ENCODE data around the gene IL6R.

Gene IL6R

DNA sequence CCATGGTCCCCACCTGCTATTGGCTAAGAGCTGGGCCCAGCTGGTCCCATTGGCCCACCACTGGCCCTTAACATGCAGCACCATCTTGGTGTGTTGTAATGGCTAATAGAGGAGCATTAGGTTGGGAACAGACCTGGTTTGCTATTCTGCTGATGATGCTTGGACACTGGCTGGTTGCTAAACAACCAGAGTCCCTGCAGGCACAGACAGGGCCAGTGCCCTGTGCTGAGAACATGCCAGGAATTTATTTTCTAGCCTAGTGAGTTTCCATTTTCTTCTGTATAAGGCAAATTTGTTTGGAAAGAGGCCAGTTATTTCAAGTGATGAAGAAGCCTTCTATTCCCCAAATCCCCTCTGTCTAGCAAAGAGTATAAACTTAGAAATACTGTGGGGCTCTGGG, 53.9 kb downstream of the IL6R start:
- TF ChIP-seq, protein P1, sequence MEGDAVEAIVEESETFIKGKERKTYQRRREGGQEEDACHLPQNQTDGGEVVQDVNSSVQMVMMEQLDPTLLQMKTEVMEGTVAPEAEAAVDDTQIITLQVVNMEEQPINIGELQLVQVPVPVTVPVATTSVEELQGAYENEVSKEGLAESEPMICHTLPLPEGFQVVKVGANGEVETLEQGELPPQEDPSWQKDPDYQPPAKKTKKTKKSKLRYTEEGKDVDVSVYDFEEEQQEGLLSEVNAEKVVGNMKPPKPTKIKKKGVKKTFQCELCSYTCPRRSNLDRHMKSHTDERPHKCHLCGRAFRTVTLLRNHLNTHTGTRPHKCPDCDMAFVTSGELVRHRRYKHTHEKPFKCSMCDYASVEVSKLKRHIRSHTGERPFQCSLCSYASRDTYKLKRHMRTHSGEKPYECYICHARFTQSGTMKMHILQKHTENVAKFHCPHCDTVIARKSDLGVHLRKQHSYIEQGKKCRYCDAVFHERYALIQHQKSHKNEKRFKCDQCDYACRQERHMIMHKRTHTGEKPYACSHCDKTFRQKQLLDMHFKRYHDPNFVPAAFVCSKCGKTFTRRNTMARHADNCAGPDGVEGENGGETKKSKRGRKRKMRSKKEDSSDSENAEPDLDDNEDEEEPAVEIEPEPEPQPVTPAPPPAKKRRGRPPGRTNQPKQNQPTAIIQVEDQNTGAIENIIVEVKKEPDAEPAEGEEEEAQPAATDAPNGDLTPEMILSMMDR (IDR thresholded peaks at IDR 0.05; ENCODE audit: insufficient read depth, low read length) = no peak
- TF ChIP-seq SPI1 (IDR thresholded peaks at IDR 0.05; ENCODE audit: borderline replicate concordance, low read depth) (no peak), GABPA (IDR thresholded peaks at IDR 0.05; ENCODE audit: low read depth) (no peak), POLR2AphosphoS5 (IDR thresholded peaks at IDR 0.05; ENCODE audit: low read depth) (no peak)
- TF ChIP-seq, protein P2, sequence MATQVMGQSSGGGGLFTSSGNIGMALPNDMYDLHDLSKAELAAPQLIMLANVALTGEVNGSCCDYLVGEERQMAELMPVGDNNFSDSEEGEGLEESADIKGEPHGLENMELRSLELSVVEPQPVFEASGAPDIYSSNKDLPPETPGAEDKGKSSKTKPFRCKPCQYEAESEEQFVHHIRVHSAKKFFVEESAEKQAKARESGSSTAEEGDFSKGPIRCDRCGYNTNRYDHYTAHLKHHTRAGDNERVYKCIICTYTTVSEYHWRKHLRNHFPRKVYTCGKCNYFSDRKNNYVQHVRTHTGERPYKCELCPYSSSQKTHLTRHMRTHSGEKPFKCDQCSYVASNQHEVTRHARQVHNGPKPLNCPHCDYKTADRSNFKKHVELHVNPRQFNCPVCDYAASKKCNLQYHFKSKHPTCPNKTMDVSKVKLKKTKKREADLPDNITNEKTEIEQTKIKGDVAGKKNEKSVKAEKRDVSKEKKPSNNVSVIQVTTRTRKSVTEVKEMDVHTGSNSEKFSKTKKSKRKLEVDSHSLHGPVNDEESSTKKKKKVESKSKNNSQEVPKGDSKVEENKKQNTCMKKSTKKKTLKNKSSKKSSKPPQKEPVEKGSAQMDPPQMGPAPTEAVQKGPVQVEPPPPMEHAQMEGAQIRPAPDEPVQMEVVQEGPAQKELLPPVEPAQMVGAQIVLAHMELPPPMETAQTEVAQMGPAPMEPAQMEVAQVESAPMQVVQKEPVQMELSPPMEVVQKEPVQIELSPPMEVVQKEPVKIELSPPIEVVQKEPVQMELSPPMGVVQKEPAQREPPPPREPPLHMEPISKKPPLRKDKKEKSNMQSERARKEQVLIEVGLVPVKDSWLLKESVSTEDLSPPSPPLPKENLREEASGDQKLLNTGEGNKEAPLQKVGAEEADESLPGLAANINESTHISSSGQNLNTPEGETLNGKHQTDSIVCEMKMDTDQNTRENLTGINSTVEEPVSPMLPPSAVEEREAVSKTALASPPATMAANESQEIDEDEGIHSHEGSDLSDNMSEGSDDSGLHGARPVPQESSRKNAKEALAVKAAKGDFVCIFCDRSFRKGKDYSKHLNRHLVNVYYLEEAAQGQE (IDR thresholded peaks at IDR 0.05; ENCODE audit: insufficient replicate concordance, low read depth) = no peak
- DNase-seq (ENCODE audit: low read depth in 1 of 2, low spot score in 1 of 2) = no peak
- no peak overlapping the region for H3K4me3 ChIP-seq (replicated peaks; ENCODE audit: insufficient read depth, low read length)
- H3K27me3 ChIP-seq (ENCODE audit: insufficient read depth, poor library complexity, severe bottlenecking) = no peaks in the 10 kb centered on the region
- H3K27ac ChIP-seq (replicated peaks) = no peak overlapping the region

- H3K27ac ChIP-seq (replicated peaks) = no peak overlapping the region
- TF ChIP-seq, protein P2 (IDR thresholded peaks at IDR 0.05; ENCODE audit: insufficient replicate concordance, low read depth) = no peak
- TF ChIP-seq SPI1 (IDR thresholded peaks at IDR 0.05; ENCODE audit: borderline replicate concordance, low read depth) = no peak
- TF ChIP-seq GABPA (IDR thresholded peaks at IDR 0.05; ENCODE audit: low read depth) = no peak
- TF ChIP-seq, protein P1 (IDR thresholded peaks at IDR 0.05; ENCODE audit: insufficient read depth, low read length) = no peak
- TF ChIP-seq POLR2AphosphoS5 (IDR thresholded peaks at IDR 0.05; ENCODE audit: low read depth) = no peak
- no peak overlapping the region for H3K4me3 ChIP-seq (replicated peaks; ENCODE audit: insufficient read depth, low read length)
- H3K27me3 ChIP-seq (ENCODE audit: insufficient read depth, poor library complexity, severe bottlenecking) = no peaks in the 10 kb centered on the region
- no peak for DNase-seq (ENCODE audit: low read depth in 1 of 2, low spot score in 1 of 2)
Measured at GRCh38 chr1:154460695-154461260, 55.6 kb downstream of the IL6R start.

DNA sequence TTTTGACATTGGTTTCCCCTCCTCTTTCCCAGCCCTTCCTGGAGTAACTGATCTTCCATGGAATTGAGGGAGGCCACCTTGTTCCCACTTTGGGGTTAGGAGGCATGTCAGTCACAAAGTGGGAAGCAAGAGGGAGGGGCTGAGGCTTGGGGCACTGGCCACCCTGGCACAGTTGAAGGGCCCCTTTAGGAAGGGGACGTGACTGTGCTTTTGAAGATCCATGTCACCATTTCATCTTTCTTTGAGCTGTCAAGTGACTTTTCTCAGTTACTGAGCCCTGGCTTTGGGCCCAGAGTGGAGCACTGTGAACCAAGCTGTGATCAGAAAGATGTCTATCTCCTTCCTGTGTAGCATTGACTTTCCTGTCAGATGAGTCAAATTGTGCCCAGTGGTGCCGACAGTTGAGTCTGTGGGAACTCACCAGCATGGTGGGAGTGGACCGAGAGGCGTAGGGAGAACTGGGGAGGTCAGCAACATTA, 58.4 kb downstream of the IL6R start:
- DNase-seq (ENCODE audit: low read depth in 1 of 2, low spot score in 1 of 2) = no peak

More for the DNA sequence above, 58.4 kb downstream of the IL6R start:
- Histone ChIP-seq H3K27me3 (ENCODE audit: insufficient read depth, poor library complexity, severe bottlenecking) (no peaks in the 10 kb centered on the region), H3K27ac (replicated peaks) (no peak overlapping the region), H3K4me3 (replicated peaks; ENCODE audit: insufficient read depth, low read length) (no peak overlapping the region)
- TF ChIP-seq SPI1 (IDR thresholded peaks at IDR 0.05; ENCODE audit: borderline replicate concordance, low read depth) (no peak), GABPA (IDR thresholded peaks at IDR 0.05; ENCODE audit: low read depth) (no peak), POLR2AphosphoS5 (IDR thresholded peaks at IDR 0.05; ENCODE audit: low read depth) (no peak)
- TF ChIP-seq, protein P1 (IDR thresholded peaks at IDR 0.05; ENCODE audit: insufficient read depth, low read length) = no peak
- TF ChIP-seq, protein P2 (IDR thresholded peaks at IDR 0.05; ENCODE audit: insufficient replicate concordance, low read depth) = no peak
